MM.1S (cell line): ENCODE measurements around the gene FOXD2.

Experiments
- EZH2 ChIP-seq: fragments of 300-600 bp; sonication (generic); optimal IDR thresholded peaks from 2 replicates; pipeline ENCODE3; 2017; ENCODE audit warnings: low read depth, mild to moderate bottlenecking, antibody characterized with exemption, low read length, mixed read lengths
- EZH2phosphoT487 ChIP-seq: fragments of 300-600 bp; sonication (generic); IDR thresholded peaks from 2 replicates; pipeline ENCODE4 v1.6.1; 2018; ENCODE audit warnings: antibody characterized with exemption, low read length
- TF ChIP-seq, protein P1 (sequence below): fragments of 300-600 bp; sonication (generic); IDR thresholded peaks from 2 replicates; pipeline ENCODE4 v1.5.1; 2016; ENCODE audit warnings: antibody characterized with exemption, low read length, mixed read lengths

DNA sequence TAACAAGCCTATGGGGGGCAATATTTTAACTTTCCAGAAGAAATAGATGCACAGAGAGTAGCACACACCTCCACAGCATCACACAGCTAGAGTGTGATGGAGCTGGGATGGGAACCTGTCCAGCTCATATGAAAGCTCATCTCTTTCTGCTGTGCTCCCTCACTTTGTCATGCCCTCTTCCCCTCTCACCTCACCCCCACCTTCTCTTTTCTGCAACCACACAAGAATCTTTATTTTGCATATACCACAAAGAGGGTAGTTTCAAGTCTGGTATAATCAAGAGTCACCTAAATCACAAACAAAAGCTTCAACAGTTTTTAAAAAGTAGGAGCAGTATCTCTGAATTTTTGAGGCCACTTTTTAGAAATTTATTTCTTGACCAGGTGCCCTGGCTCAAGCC lies 22.6 kb downstream of the FOXD2 start:
- TF ChIP-seq, protein P1, sequence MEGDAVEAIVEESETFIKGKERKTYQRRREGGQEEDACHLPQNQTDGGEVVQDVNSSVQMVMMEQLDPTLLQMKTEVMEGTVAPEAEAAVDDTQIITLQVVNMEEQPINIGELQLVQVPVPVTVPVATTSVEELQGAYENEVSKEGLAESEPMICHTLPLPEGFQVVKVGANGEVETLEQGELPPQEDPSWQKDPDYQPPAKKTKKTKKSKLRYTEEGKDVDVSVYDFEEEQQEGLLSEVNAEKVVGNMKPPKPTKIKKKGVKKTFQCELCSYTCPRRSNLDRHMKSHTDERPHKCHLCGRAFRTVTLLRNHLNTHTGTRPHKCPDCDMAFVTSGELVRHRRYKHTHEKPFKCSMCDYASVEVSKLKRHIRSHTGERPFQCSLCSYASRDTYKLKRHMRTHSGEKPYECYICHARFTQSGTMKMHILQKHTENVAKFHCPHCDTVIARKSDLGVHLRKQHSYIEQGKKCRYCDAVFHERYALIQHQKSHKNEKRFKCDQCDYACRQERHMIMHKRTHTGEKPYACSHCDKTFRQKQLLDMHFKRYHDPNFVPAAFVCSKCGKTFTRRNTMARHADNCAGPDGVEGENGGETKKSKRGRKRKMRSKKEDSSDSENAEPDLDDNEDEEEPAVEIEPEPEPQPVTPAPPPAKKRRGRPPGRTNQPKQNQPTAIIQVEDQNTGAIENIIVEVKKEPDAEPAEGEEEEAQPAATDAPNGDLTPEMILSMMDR, result no peak
- TF ChIP-seq EZH2, result no peak
- no peak for TF ChIP-seq EZH2phosphoT487
